Activated naive CD8-positive, alpha-beta T cell (primary cell): Measurements from ENCODE around the gene SALL3.

Experiments used
- H3K27ac Mint-ChIP-seq: one replicate; pipeline ENCODE4 v1.8.0; 2021; ENCODE audit warnings: mixed read lengths
- H3K27me3 Mint-ChIP-seq: one replicate; pipeline ENCODE4 v1.8.0; 2021; ENCODE audit warnings: mixed read lengths
- H3K36me3 Mint-ChIP-seq: one replicate; pipeline ENCODE4 v1.8.0; 2021; ENCODE audit warnings: mixed read lengths
- H3K4me1 Mint-ChIP-seq: one replicate; pipeline ENCODE4 v1.8.0; 2021; ENCODE audit warnings: low read depth, mixed read lengths
- H3K4me3 Mint-ChIP-seq: one replicate; pipeline ENCODE4 v1.8.0; 2021; ENCODE audit warnings: mild to moderate bottlenecking, mixed read lengths
- H3K9me3 Mint-ChIP-seq: one replicate; pipeline ENCODE4 v1.8.0; 2021; ENCODE audit warnings: low read depth, mixed read lengths

Gene SALL3

DNA sequence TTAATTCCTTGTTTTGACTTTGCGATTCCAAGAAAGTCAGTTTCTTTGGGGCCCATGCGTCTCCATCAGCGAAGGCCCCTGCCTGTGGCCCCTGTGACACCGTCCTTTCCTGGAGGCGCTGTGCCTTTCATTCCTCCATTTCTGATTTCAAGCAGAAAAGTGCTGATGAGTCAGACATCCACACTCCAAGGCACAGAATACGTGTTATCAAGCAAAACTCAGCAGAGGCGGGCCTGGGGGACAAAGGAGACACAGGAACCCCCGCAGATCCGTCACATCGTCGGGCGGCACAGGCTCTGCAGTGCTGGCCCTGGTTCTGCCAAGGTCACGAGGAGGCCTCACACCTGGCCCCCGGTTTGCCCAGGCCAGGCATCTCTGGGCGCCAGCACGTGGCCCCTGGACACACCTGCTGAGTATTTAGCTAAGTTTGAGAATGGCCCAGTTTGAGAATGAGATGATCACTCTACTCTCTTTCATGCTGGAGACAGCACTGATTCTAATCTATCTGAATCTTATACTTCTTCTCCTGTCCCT is 7.2 kb upstream of the SALL3 start:
- Mint-ChIP-seq H3K27me3 (peaks cover 54% of the 10 kb centered on the region), H3K27ac (no peak overlapping the region), H3K9me3 (no peaks in the 10 kb centered on the region), H3K4me1 (peaks cover 14% of the 10 kb centered on the region), H3K36me3 (no peaks in the 10 kb centered on the region), H3K4me3 (peak overlapping the region; percentile 62)

DNA sequence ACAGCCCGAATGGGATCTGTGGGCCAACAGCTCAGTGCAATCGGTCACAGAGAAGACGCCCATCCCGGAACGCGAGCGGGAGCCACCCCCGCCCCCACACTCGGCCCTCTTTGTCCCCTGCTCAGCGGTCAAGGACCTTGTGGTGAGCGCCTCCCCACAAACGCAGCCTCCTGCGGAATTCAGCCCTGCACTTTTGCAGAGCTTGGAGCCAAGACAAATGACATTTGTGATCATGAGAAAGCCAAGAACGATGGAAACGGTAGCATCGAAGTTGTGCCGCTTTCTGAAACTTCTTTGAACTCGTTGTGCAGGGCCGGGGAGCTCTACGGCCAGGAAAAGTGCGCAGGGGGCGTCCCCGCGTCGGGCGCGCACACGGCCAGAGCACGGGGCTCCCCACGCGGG is 6.7 kb upstream of the SALL3 start:
- peak overlapping the region; percentile 62 for H3K4me3 Mint-ChIP-seq
- no peak overlapping the region for H3K27ac Mint-ChIP-seq
- no peaks in the 10 kb centered on the region for H3K9me3 Mint-ChIP-seq
- peaks cover 15% of the 10 kb centered on the region for H3K4me1 Mint-ChIP-seq
- H3K27me3 Mint-ChIP-seq = peaks cover 57% of the 10 kb centered on the region
- no peaks in the 10 kb centered on the region for H3K36me3 Mint-ChIP-seq

DNA sequence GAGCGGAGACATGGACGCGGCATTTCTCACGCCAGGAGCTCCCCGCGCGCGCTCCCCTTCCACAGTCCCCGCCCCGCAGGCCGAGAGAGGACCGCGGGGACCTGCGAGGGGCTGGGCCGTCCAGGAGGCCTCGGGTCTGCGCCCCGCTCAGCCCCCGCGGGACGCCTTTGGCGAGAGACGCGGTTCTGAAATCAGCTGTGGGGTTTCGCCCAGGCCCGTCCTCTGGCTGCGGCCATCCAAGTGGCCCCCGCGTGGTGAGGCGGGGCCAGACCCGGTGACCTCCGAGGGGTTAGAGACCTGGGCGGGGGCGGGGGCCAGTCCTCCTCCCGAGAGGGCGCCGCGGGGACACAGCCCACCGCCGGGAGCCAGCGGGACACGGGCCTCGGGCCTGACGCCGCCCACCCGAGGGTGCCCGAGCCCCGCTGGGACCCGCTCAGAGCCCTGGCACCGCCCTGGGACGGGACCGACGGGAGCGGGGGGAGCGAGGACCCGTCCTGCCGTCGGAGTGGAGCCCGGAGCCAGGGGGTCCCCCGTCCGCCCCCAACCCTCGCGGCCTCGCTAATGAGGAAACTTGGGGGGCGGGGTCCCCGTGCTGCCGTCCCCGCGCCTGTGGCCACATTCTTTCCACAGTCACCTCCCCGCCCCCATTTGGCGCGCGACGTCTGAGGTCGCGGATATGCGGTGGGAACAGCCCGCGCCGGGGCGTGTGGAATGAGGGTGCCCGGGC is 6.1 kb upstream of the SALL3 start:
- Mint-ChIP-seq H3K36me3 (no peaks in the 10 kb centered on the region), H3K27ac (no peak overlapping the region), H3K4me1 (peaks cover 16% of the 10 kb centered on the region), H3K4me3 (no peak overlapping the region), H3K9me3 (no peaks in the 10 kb centered on the region), H3K27me3 (peaks cover 59% of the 10 kb centered on the region)

DNA sequence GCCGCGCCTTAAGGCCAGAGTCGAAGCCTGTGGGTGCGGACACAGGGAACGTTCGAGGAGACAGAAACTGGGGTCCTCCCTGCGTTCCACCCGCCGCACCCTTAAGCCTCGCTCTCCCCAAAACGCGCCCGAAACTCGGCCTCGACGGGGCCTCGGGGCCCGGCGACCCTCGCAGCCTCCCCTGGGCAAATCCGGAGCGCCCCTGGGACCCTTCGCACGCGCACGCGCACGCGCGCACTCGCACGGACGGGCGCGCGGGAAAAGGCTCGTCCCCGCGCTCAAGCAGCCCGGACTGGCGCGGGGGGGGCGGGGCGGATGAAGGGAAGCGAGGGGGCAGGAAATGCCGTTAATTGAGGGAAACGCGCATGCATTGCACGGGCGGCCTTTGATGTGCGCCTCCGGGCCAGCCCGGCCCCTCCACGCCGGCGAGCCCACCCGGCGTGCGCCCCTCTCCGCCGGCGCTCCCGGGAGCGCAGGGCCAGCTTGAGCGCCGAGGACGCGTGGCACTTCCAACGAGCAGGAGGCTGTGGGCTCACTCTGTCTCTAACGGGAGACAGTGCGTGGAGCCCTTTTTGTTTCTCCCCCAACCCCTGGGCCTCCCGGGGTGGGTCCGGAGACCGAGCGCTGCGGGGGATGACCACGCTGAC is 5.4 kb upstream of the SALL3 start:
- Mint-ChIP-seq H3K27me3 (peaks cover 53% of the 10 kb centered on the region), H3K27ac (no peak overlapping the region), H3K4me1 (peaks cover 16% of the 10 kb centered on the region), H3K9me3 (no peaks in the 10 kb centered on the region), H3K4me3 (no peak overlapping the region), H3K36me3 (no peaks in the 10 kb centered on the region)

DNA sequence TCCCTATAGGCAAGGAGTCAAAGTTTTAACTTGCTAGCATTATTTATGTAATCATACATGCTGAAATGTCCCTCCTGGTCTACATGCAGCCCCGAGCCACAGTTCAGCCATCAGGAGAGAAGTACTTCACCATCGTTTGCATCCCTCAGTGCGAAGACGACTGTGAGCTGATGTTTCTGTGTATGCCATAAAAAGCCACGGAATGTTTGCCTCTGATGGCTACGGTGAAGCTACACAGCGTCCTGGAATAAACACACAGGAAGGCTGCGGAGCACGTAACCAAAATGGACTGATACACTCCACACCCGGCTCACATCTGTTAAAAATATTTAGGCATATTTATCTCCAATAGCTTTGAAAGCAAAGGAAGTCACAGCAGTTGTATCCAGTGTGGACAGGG is 4.3 kb upstream of the SALL3 start:
- Mint-ChIP-seq H3K4me3 (peak overlapping the region; percentile 72), H3K9me3 (no peaks in the 10 kb centered on the region), H3K36me3 (no peaks in the 10 kb centered on the region), H3K27ac (no peak overlapping the region), H3K4me1 (peaks cover 16% of the 10 kb centered on the region), H3K27me3 (peaks cover 51% of the 10 kb centered on the region)

DNA sequence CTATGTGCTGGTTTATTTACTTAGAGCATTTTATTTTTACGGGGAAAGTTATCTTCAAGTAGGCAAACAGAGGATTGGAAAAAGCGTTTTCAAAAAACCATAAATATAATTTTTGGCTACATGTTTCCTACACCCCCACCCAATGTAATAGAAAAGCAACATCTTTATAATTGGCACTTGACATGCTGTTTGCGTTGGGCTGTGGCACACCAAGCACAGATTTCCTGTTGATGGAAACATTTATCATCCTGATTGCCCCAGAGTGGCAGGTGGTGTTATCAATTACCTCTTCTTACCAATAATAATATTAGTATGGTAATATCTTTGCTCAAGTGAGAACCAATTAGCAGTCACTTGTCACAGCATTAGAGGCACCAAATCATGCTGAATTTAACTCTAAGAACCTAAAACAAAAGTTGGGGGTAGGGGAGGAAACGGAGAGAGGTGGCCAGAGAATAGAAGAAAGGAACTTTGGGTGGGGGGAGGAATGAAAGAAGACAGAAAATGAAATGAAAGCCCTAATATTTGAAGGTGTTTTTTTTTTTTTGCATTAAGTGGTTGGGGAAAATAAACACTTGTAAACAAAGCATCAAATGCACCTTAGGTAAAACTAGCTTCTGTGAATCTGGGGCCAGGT is 3.8 kb upstream of the SALL3 start:
- no peaks in the 10 kb centered on the region for H3K9me3 Mint-ChIP-seq
- no peak overlapping the region for H3K27ac Mint-ChIP-seq
- H3K36me3 Mint-ChIP-seq = no peaks in the 10 kb centered on the region
- H3K27me3 Mint-ChIP-seq = peaks cover 49% of the 10 kb centered on the region
- peaks cover 16% of the 10 kb centered on the region for H3K4me1 Mint-ChIP-seq
- no peak overlapping the region for H3K4me3 Mint-ChIP-seq

DNA sequence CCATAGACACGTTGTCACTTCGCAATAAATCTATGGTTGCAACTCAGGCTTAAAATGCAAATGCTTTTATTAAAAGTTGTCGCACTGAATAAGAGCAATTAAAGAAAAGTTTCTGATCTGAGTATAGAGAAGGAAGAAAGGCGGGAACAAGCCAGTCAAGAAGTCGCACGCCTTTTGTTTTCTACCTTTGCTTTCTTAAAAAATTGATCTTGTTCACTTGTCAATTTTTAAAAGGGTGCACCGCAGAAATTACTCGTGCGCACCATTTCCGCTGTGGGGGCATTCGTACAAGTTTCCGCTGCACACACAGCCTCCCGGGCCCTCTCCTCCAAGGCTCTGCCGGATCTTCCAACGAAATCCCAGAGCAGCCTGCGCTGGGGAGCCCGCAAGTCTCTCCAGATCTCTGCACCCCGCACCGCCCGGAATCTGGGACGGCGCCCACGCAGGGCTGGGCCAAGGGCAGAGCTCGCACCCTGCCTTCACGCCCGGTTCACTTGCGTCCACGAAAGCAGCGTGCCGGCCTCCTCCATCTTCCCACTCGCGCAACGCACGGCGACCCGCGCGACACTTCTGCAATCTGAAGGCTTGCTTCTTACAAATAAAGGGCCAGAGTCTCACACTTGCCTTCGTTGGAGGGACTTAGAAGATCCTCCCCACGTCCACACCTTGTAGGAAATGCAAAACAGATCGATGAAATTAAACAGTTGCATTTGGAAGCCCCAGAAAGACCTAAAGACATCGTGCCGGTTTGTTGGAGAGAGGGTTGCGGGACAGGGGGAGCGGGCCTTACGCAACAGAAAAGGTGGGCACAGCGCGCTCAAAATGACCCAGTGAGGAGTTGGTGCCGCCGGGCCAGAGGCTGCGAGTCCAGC is 2.6 kb upstream of the SALL3 start:
- Mint-ChIP-seq H3K4me3 (peak overlapping the region; percentile 43), H3K9me3 (no peaks in the 10 kb centered on the region), H3K36me3 (peaks cover 5% of the 10 kb centered on the region), H3K27ac (no peak overlapping the region), H3K27me3 (peaks cover 47% of the 10 kb centered on the region), H3K4me1 (peaks cover 23% of the 10 kb centered on the region)

DNA sequence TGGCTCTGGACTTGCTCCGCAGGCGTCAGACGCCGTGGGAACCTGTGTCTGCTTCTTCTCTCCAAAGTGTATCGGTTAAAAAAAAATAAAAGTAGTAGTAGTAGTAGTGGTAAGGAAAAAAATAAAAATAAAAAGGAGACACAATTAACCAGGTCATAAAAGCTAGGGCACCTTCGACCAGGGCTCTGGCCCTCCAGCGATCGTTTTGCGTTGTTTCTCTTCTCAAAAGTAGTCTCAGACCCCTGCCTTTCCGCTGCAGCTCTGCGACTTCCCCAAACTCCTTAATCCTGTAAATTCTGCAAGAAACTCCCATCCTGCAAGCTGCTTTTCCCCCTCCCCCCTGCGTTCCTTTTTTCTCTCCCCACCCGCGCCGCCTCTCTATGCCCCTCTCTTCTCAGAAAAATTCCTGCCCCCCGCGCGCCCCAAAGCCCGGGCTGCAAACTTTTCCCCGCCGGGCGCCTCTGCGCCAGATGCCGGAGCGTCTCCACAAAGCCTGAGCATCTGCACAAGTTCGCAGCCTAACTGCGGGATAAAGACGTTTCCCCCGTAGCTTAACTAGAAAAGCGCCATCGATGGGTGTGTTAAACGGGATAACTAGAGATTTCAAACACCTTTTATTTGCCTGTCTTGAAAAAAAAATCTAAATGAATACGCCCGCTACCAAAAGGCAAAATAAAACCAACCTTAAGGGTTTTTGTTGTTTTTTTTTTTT is 1.8 kb upstream of the SALL3 start:
- Mint-ChIP-seq H3K27ac (no peak overlapping the region), H3K4me1 (peaks cover 22% of the 10 kb centered on the region), H3K27me3 (peaks cover 48% of the 10 kb centered on the region), H3K9me3 (no peaks in the 10 kb centered on the region), H3K36me3 (peaks cover 5% of the 10 kb centered on the region), H3K4me3 (peak overlapping the region; percentile 58)

DNA sequence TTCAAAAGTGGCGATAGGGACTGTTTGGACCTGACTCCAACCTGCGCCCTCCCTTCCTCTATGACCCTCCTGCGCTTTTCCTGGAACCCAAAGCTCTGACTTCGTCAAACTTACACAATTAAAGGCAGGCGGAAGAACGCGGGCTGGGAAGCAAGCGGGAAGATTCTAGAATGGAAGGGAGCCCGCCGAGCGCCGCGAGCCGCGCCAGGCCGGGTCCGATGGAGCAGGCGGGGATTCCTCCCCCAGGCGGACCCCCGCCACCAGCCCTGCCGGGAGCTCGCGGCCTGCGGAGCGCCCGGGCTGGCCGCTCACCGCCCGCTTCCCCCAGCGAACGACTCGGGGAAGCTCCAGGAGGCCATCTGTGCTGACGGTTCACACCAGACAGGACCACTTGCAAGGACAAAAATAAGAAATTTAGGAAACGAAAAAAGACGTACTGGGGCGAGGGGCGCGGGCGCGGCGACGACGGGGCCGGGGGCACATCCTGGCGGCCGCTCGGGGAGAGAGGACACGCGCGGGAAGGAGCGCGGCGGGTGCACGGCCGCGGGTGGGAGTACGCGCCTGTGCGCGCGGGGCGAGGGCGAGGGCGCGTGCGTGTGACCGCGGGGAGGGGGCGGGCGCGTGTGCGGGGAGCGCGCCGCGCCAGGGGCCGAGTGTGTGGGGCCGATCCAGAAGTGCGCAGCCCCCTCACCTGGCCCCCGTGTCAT is 1.1 kb upstream of the SALL3 start:
- Mint-ChIP-seq H3K36me3 (peaks cover 5% of the 10 kb centered on the region), H3K4me3 (peak overlapping the region; percentile 58), H3K27ac (no peak overlapping the region), H3K9me3 (no peaks in the 10 kb centered on the region), H3K4me1 (peaks cover 20% of the 10 kb centered on the region), H3K27me3 (peaks cover 47% of the 10 kb centered on the region)

DNA sequence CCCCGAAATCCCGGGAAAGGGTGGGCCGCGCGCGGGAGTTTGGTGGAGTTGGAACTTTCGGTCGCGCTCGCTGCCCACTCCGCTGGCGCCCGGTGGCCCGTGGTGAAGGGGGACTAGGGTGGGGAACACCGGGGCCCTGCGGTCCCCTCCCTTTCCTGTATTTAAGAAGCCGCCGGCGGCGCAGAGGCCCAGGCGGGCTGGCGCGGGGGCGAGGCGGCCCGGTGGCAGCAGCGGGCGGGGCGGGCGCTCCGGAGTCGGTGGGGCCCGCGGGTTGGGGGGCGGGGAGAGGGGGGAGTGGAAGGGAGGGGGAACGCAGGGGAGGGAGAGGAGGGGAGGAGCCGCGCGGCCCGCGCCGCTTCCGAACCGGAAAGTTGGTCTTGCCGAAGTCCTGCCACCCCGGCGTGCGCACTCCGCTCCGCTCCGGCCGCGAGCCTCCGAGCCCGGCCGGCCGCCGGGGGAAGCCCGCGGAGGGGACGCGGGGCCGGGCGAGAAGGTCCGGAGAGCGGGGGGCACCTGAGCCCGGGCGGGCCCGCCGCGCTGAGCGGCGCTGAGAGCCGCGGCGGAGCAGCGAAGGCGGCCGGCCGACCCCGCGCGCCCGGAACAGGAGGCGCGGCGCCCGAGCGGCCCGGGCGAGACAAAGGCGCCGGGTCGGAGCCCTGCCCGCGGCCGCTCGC is 425 bp upstream of the SALL3 start:
- Mint-ChIP-seq H3K27ac (no peak overlapping the region), H3K4me3 (no peak overlapping the region), H3K27me3 (peaks cover 52% of the 10 kb centered on the region), H3K36me3 (peaks cover 5% of the 10 kb centered on the region), H3K9me3 (no peaks in the 10 kb centered on the region), H3K4me1 (peaks cover 20% of the 10 kb centered on the region)

DNA sequence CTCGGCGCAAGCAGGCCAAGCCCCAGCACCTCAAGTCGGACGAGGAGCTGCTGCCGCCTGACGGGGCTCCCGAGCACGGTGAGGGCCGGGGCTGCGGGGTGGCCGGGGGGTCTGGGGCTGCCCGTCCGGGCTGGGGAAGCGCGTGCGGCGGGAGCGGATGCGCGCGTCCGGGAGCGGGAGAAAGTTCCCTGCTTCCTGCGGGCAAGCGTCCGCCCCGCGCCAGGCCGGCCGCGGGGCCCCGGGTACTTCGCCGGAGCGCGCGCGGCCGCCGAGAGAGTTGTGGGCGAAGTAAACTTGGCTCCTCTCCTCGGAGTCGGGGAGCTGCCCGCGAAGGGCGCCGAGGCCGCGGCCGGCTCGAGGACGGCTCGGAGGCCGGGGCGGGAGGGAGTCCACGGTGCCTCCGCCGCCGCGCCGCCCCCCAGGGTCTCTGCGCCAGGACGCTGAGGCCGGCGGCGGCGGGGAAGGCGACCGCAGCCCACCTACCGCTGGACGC is 707 bp downstream of the SALL3 start:
- Mint-ChIP-seq H3K4me1 (peaks cover 20% of the 10 kb centered on the region), H3K9me3 (no peaks in the 10 kb centered on the region), H3K4me3 (no peak overlapping the region), H3K27ac (no peak overlapping the region), H3K27me3 (peaks cover 51% of the 10 kb centered on the region), H3K36me3 (peaks cover 5% of the 10 kb centered on the region)

DNA sequence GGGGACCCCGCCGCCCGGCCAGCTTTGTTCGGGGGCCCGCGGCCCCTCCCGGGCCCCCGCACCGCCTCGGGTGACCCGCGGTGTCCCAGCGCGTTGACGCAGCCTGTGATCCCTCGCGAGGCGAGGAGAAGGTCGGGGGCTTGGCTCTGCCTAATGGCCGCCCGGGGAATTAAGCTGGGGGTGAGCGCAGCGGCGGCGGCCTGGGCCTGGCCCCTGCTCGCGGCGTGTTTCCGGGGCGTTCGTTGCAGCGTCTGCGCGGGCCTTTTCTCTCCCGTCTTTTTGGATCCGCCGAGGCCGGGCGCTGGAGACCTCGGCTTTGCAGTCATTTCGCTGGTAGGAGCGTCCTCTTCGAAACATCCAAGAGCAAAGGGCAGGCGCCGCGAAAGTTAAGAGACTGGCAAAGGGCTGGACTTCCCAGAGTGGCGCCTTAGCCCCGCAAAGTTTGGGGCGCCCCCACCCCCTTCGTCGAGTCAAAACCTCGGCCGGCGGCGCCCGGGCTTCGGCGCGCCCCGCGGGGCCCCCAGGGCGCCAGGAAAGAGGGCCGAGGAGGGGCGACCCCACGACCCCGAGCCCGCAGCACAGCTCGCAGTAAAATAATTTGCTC is 1.3 kb downstream of the SALL3 start:
- peaks cover 52% of the 10 kb centered on the region for H3K27me3 Mint-ChIP-seq
- H3K9me3 Mint-ChIP-seq = no peaks in the 10 kb centered on the region
- peaks cover 5% of the 10 kb centered on the region for H3K36me3 Mint-ChIP-seq
- H3K27ac Mint-ChIP-seq = no peak overlapping the region
- H3K4me1 Mint-ChIP-seq = peaks cover 25% of the 10 kb centered on the region
- no peak overlapping the region for H3K4me3 Mint-ChIP-seq

DNA sequence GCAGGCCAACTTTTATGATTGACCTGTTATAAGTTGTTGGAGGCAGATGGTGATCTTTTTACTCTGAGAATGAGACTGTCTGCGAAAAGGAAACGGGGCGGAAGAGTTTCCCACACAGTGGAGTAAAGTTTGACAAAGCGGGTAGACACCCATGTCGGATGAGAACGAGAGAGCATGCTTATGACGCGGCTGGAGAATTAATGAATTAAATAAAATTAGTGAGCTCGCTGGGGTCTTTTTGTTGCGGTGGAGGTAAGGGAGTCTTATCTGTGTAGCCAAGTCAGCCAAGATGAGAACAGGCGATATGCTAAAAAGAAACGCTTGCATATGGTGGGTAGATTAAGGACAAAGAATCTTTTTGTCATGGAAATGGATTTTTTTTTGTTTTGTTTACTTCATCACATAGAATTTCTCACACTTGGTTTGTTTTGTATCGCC is 1.8 kb downstream of the SALL3 start:
- H3K4me1 Mint-ChIP-seq = peaks cover 24% of the 10 kb centered on the region
- no peak overlapping the region for H3K27ac Mint-ChIP-seq
- peak overlapping the region; percentile 77 for H3K4me3 Mint-ChIP-seq
- no peaks in the 10 kb centered on the region for H3K9me3 Mint-ChIP-seq
- peaks cover 5% of the 10 kb centered on the region for H3K36me3 Mint-ChIP-seq
- H3K27me3 Mint-ChIP-seq = peaks cover 55% of the 10 kb centered on the region
